Subcutaneous abdominal adipose tissue (tissue), 5 donors: ENCODE data around the gene SLC2A14.
"Not testable (repeated sequence)": the region's sequence is repeated elsewhere in the genome, so short reads cannot be mapped to it uniquely, and the experiment has no call there.

Experiments used
- H3K27ac ChIP-seq: one replicate; pipeline ENCODE4 v1.7.0; 2013; ENCODE audit warnings: low read depth, mild to moderate bottlenecking, inconsistent platforms, low read length, moderate library complexity
- H3K27me3 ChIP-seq, 5 donors: one replicate each; pipeline ENCODE4 v1.7.0; 2013; ENCODE audit warnings: low read length in 5 of 5, inconsistent platforms in 1 of 5; ENCODE audit not compliant: control insufficient read depth in 5 of 5, insufficient read depth in 4 of 5
- H3K36me3 ChIP-seq, 5 donors: one replicate each; pipeline ENCODE4 v1.7.0; 2013; ENCODE audit warnings: low read length in 5 of 5; ENCODE audit not compliant: control insufficient read depth in 5 of 5, insufficient read depth in 5 of 5
- H3K4me1 ChIP-seq, 5 donors: one replicate each; pipeline ENCODE4 v1.7.0; 2013; ENCODE audit warnings: low read length in 5 of 5, mild to moderate bottlenecking in 3 of 5, moderate library complexity in 1 of 5; ENCODE audit not compliant: control insufficient read depth in 5 of 5, insufficient read depth in 5 of 5
- H3K4me3 ChIP-seq, 5 donors: one replicate each; pipeline ENCODE4 v1.7.0; 2013; ENCODE audit warnings: low read length in 5 of 5, low read depth in 1 of 5
- H3K9ac ChIP-seq, 5 donors: one replicate each; pipeline ENCODE4 v1.7.0; 2013; ENCODE audit warnings: low read length in 5 of 5, mild to moderate bottlenecking in 4 of 5, moderate library complexity in 3 of 5
- H3K9me3 ChIP-seq, 5 donors: one replicate each; pipeline ENCODE4 v1.7.0; 2013; ENCODE audit warnings: low read length in 5 of 5; ENCODE audit not compliant: control insufficient read depth in 5 of 5
- donor health status: healthy.
- donor health status: healthy.
- donor health status: healthy.
- donor health status: healthy.
- donor health status: healthy.

SLC2A14 gene

GRCh38 chr12:7787574-7788293 lies 85.0 kb downstream of the SLC2A14 start:
- no peak overlapping the region for H3K27ac ChIP-seq
- H3K4me1 ChIP-seq, result peaks cover 0 to 3% (median 0%) of the 10 kb centered on the region in 5 donors
- no peaks in the 10 kb centered on the region for H3K36me3 ChIP-seq
- no peaks in the 10 kb centered on the region for H3K9me3 ChIP-seq
- no peak overlapping the region for H3K9ac ChIP-seq
- no peak overlapping the region for H3K4me3 ChIP-seq
- H3K27me3 ChIP-seq, result peaks cover 0 to 20% (median 4%) of the 10 kb centered on the region in 5 donors

GRCh38 chr12:7784701-7785100 lies 88.0 kb downstream of the SLC2A14 start:
- H3K27me3 ChIP-seq, result peaks cover 0 to 13% (median 0%) of the 10 kb centered on the region in 5 donors
- H3K4me3 ChIP-seq, result no peak overlapping the region
- no peaks in the 10 kb centered on the region for H3K9me3 ChIP-seq
- no peak overlapping the region for H3K27ac ChIP-seq
- peaks cover 0 to 3% (median 0%) of the 10 kb centered on the region in 5 donors for H3K4me1 ChIP-seq
- H3K36me3 ChIP-seq, result no peaks in the 10 kb centered on the region
- no peak overlapping the region for H3K9ac ChIP-seq

- not testable (repeated sequence) for H3K9me3 ChIP-seq, H3K36me3 ChIP-seq, H3K4me1 ChIP-seq, H3K27ac ChIP-seq, H3K4me3 ChIP-seq, H3K9ac ChIP-seq
- peaks cover 0 to 10% (median 0%) of the 10 kb centered on the region in 5 donors for H3K27me3 ChIP-seq
Measured at GRCh38 chr12:7783433-7783832, 89.3 kb downstream of the SLC2A14 start.

- H3K36me3 ChIP-seq, result no peaks in the 10 kb centered on the region
- no peaks in the 10 kb centered on the region for H3K27me3 ChIP-seq
- no peak overlapping the region for H3K4me3 ChIP-seq
- no peak overlapping the region for H3K27ac ChIP-seq
- H3K4me1 ChIP-seq, result no peaks in the 10 kb centered on the region
- no peak overlapping the region for H3K9ac ChIP-seq
- H3K9me3 ChIP-seq, result no peaks in the 10 kb centered on the region
Measured at GRCh38 chr12:7782055-7782454, 90.7 kb downstream of the SLC2A14 start.

GRCh38 chr12:7781274-7781673 lies 91.4 kb downstream of the SLC2A14 start:
- Histone ChIP-seq H3K27me3 (no peaks in the 10 kb centered on the region), H3K4me3 (no peak overlapping the region), H3K36me3 (no peaks in the 10 kb centered on the region), H3K27ac (no peak overlapping the region), H3K4me1 (no peaks in the 10 kb centered on the region), H3K9me3 (no peaks in the 10 kb centered on the region), H3K9ac (no peak overlapping the region)

- Histone ChIP-seq H3K9ac (no peak overlapping the region), H3K4me1 (no peaks in the 10 kb centered on the region), H3K9me3 (no peaks in the 10 kb centered on the region), H3K4me3 (no peak overlapping the region), H3K27me3 (no peaks in the 10 kb centered on the region), H3K36me3 (no peaks in the 10 kb centered on the region), H3K27ac (no peak overlapping the region)
Measured at GRCh38 chr12:7769999-7770398, 102.7 kb downstream of the SLC2A14 start.
